Pancreas (tissue), 10 donors: ENCODE data around the gene CSNK1G1. TPM values are rescaled to one million over a fixed set of nuclear protein-coding genes. Genes with fewer than 3 reads are reported as not detected.
"Not testable (repeated sequence)": the region's sequence is repeated elsewhere in the genome, so short reads cannot be mapped to it uniquely, and the experiment has no call there.

ENCODE experiments used
- ATAC-seq, 4 donors: fragments of 200-7000 bp; cut with Tn5 transposase; one replicate each; pipeline versions ENCODE4 v1.8.0 to v1.9.1; 2020; ENCODE audit warnings: mild to moderate bottlenecking in 4 of 4, moderate library complexity in 4 of 4
- DNase-seq, 6 donors: peaks; one replicate each; pipeline ENCODE4 v3.0.0-alpha.2; 2020
- FAIRE-seq: peaks from 2 replicates; lab custom pipeline; 2012; peaks lifted over from hg19 to GRCh38; lab: Jason Lieb, UNC
- H3K27ac ChIP-seq, 4 donors: fragments of 200-600 bp; sonication (generic); 1 replicate in 3 of 4; 2 replicates in 1 of 4; pipeline versions ENCODE4 v1.5.0 to v1.8.0; 2020
- H3K27me3 ChIP-seq, 4 donors: fragments of 200-600 bp; one replicate each; pipeline ENCODE4 v1.8.0; 2021
- H3K36me3 ChIP-seq, 3 donors: fragments of 200-600 bp; sonication (generic) in 1 of 3; one replicate each; pipeline versions ENCODE4 v1.5.0 to v1.8.0; 2020 to 2021
- H3K4me1 ChIP-seq, 3 donors: fragments of 200-600 bp; one replicate each; pipeline ENCODE4 v1.8.0; 2021
- H3K4me3 ChIP-seq, 4 donors: fragments of 200-600 bp; sonication (generic) in 2 of 4; one replicate each; pipeline versions ENCODE4 v1.5.0 to v1.8.0; 2020 to 2021
- H3K9me3 ChIP-seq, 4 donors: fragments of 200-600 bp; one replicate each; pipeline ENCODE4 v1.8.0; 2021
- WGBS, 2 donors: extraction: QIAGEN DNeasy Blood & Tissue Kit; methylation state at CpG; one replicate each; pipeline ENCODE4 v1.1.7; 2013; 5-methylcytosine and 5-hydroxymethylcytosine counted together
- intact Hi-C, 3 donors: fragments of 100-400 bp; cut with DNase I; formaldehyde crosslinking; loops; one replicate each; pipeline versions ENCODE4 v1.11.1 to v1.14.2; 2022
- polyA plus RNA-seq, 2 donors: library from polyadenylated mRNA; stranded (reverse); fragments of 200-250 nt; gene quantifications; one replicate each; pipeline ENCODE4 v1.2.3, GENCODE V29; 2013
- total RNA-seq, 6 donors: library from RNA; stranded (reverse); fragmentation: NEBNext Ultra II Directional in 4 of 6; extraction: Animal tissue kit (Norgen Biotek cat#: 25700) in 4 of 6; gene quantifications; one replicate each; pipeline versions ENCODE4 v1.2.1 to v1.2.4, GENCODE V29; 2021 to 2023
- TF ChIP-seq, protein P1 (sequence below), 4 donors: fragments of 200-600 bp; sonication (generic) in 3 of 4; IDR thresholded peaks; one replicate each; pipeline versions ENCODE4 v1.5.0 to v1.8.0; 2021; ENCODE audit warnings: antibody characterized with exemption in 4 of 4
- donor health status: healthy with polysubstance abuse.
- donor health status: DM: no; HTN: no; CAD: no; lungs with moderate emphysema.
- donor health status: DM: no; HTN: no; CAD: no.
- donor health status: control.
- donor health status: control.
- donor health status: Bipolar disorder and iron deficiency.
- donor health status: DM: yes; HTN: yes; CAD: no.
- donor health status: DM: no; HTN: no; CAD: no.
- donor health status: DM: no; HTN: no; CAD: no.
- donor health status: DM: yes; HTN: yes; CAD: no.

CSNK1G1 gene
- total RNA-seq = 10 to 100 TPM in 1 of 6 donors, 1 to 10 TPM in 5; 6.0 to 12.1 (median 8.1) TPM
- 1 to 10 TPM; 2.4 to 3.4 TPM for polyA plus RNA-seq

DNA sequence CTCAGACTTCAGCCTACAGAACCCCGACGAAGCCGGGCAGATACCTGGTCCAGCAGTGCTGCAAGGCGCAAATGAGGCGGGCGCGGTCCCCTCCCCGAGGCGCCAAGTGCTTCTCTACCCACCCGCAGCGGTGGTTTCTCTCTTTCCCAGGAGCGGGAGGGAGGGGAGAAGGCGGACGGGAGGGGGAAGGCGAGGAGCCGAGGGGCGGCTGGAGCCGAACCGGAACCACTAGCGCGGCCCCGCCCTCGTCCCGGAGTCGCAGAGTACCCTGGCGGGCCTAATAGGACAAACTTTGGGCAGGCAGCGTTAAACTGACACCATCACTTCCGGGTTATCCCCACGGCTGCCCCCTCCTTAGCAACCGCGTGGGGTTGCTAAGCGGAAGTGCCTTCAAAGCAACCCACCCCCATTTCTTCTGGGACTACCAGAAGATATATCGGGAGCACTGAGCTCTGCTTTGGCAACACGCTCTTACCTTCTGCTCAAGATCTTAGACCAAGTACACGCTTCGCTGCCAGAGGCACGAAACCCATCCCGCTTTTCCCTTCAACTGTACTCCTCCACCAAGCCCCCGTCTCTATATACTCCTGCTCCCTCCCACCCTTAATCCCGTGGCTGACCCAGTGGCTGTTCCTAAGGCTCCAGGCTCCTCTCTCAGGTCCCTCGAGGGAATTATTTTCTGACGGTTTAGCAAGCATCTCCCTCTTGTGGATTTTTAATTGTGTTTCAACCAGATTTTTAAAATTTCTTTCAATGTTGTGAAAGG lies at the start of gene CSNK1G1:
TSS of gene CSNK1G1 (minus strand) at position 230 of the 766 bp plus-strand sequence. CDS start 55,674 bp downstream, outside the sequence.
- FAIRE-seq (no peak), DNase-seq (peak; percentile 90 to 95 (median 94)), ATAC-seq (peak; percentile 97 to 100 (median 99))
- WGBS, 2 donors = 0% methylated on average over 37 to 41 of the region's 42 CpGs
- H3K4me3 ChIP-seq = peak within 1 kb of the TSS; percentile 65 to 79 (median 66)
- H3K4me1 ChIP-seq = peaks cover 0 to 8% (median 0%) of the 10 kb centered on the region in 3 donors
- H3K9me3 ChIP-seq = no peaks in the 10 kb centered on the region
- TF ChIP-seq, protein P1, sequence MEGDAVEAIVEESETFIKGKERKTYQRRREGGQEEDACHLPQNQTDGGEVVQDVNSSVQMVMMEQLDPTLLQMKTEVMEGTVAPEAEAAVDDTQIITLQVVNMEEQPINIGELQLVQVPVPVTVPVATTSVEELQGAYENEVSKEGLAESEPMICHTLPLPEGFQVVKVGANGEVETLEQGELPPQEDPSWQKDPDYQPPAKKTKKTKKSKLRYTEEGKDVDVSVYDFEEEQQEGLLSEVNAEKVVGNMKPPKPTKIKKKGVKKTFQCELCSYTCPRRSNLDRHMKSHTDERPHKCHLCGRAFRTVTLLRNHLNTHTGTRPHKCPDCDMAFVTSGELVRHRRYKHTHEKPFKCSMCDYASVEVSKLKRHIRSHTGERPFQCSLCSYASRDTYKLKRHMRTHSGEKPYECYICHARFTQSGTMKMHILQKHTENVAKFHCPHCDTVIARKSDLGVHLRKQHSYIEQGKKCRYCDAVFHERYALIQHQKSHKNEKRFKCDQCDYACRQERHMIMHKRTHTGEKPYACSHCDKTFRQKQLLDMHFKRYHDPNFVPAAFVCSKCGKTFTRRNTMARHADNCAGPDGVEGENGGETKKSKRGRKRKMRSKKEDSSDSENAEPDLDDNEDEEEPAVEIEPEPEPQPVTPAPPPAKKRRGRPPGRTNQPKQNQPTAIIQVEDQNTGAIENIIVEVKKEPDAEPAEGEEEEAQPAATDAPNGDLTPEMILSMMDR (IDR thresholded peaks at IDR 0.05) = peak in 1 of 4 donors; percentile 10
- H3K27me3 ChIP-seq = no peaks in the 10 kb centered on the region
- H3K36me3 ChIP-seq = no peaks in the 10 kb centered on the region
- H3K27ac ChIP-seq = peak within 1 kb of the TSS; percentile 15 to 70 (median 49)
- intact Hi-C loops = loop anchor here in 2 of 3 donors (10.0 kb wide), 2 partner anchors 141 to 151 kb away; no protein-coding TSS in a partner anchor

DNA sequence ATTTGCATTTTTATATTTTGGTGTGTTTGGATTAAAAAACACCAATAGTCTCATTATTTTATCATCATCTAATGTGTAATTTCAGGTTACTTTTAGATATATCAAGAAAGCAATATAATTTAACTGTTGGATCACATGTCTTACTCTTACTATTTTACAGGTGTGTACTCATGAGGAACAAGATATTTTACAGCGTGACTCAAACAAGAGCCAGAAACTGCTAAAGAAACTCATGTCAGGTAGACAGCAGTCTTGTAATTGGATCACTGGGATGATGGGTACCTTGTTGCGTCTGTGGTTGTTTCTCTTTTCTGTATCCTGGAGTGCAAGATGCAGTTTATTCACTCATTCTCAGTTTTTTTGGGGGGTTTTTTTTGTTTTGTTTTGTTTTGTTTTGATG lies 44.6 kb upstream of the CSNK1G1 start:
- no peak overlapping the region for H3K27ac ChIP-seq
- H3K9me3 ChIP-seq = no peaks in the 10 kb centered on the region
- TF ChIP-seq, protein P1 (IDR thresholded peaks at IDR 0.05) = no peak
- no peak for ATAC-seq
- no peaks in the 10 kb centered on the region for H3K4me1 ChIP-seq
- 96 to 97% methylated on average over 2 of the region's 2 CpGs for WGBS, 2 donors
- no peak overlapping the region for H3K4me3 ChIP-seq
- no peaks in the 10 kb centered on the region for H3K27me3 ChIP-seq
- no peak for FAIRE-seq
- intact Hi-C loops = no loop called here
- no peak for DNase-seq
- H3K36me3 ChIP-seq = peaks cover 4 to 67% (median 12%) of the 10 kb centered on the region in 3 donors

DNA sequence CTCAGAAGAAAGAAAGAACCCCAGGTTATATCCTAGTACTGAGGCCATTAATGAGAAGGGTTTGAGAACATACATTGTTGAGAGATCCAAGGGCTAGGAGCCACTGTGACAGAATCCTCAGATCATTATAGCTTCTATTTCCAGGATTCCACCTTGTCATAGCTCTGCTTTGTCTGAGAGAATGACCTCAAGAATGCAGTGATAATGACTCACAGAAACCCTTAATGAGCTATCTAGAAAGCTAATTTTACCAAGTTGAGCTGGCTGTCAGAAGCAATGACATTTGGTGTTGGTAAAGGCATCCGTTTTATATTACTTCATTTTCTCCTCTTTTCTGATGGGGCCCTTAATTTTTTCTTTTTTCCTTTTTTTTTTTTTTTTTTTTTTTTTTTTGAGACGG lies 42.6 kb upstream of the CSNK1G1 start:
- ATAC-seq (no peak), DNase-seq (no peak), FAIRE-seq (no peak)
- Histone ChIP-seq H3K4me3 (no peak overlapping the region), H3K9me3 (no peaks in the 10 kb centered on the region), H3K4me1 (no peaks in the 10 kb centered on the region), H3K27me3 (no peaks in the 10 kb centered on the region), H3K27ac (no peak overlapping the region), H3K36me3 (peaks cover 4 to 78% (median 12%) of the 10 kb centered on the region in 3 donors)
- intact Hi-C loops = no loop called here
- 87 to 100% methylated on average over 2 of the region's 2 CpGs for WGBS, 2 donors
- TF ChIP-seq, protein P1 (IDR thresholded peaks at IDR 0.05) = no peak

DNA sequence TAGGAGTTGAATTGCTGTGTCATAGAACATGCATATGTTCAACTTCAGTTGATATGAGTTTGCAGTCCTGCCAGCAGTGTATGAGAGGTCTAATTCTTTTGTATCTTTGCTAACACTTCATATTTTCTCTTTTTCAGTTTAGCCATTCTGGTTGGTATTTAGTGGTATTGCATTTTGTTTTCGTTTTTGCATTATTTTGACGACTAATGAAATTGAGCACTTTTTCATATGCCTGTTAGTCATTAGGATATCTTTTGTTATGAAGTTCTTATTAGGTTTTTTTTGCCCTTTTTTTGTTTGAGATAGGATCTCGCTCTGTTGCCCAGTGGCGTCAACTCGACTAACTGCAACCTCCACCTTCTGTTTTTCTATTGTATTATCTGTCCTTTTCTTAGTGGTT lies 40.8 kb upstream of the CSNK1G1 start:
- ATAC-seq = no peak
- 87 to 90% methylated on average over 5 of the region's 5 CpGs for WGBS, 2 donors
- intact Hi-C loops = no loop called here
- Histone ChIP-seq H3K4me1 (no peaks in the 10 kb centered on the region), H3K27ac (no peak overlapping the region), H3K27me3 (no peaks in the 10 kb centered on the region), H3K9me3 (no peaks in the 10 kb centered on the region), H3K36me3 (peaks cover 4 to 72% (median 9%) of the 10 kb centered on the region in 3 donors), H3K4me3 (no peak overlapping the region)
- TF ChIP-seq, protein P1 (IDR thresholded peaks at IDR 0.05) = no peak
- no peak for FAIRE-seq
- no peak for DNase-seq

DNA sequence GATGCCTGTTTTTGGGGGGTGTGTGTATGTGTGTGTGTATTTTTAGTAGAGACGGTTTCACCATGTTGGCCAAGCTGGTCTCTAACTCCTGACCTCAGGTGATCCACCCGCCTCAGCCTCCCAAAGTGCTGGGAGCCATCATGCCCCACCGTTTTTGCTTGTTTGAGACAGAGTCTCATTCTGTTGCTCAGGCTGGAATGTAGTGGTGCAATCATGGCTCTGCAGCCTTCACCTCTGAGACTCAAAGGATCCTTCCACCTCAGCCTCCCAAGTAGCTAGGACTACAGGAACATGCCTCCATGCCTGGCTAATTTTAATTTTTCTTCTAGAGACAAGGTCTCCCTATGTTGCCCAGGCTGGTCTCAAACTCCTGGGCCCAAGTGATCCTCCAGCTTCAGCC lies 36.5 kb upstream of the CSNK1G1 start:
- H3K9me3 ChIP-seq, H3K27me3 ChIP-seq, ATAC-seq, DNase-seq, FAIRE-seq, intact Hi-C loops, H3K4me3 ChIP-seq, H3K4me1 ChIP-seq, H3K27ac ChIP-seq: not testable (repeated sequence)
- WGBS, 2 donors = 81 to 83% methylated on average over 3 of the region's 3 CpGs
- peaks cover 0 to 34% (median 5%) of the 10 kb centered on the region in 3 donors for H3K36me3 ChIP-seq
